ENCODE data around the gene TPGS2. TPM values are rescaled to one million over a fixed set of nuclear protein-coding genes. Genes with fewer than 3 reads are reported as not detected.

TPGS2 gene
- total and polyA plus RNA-seq, 2 of the 8 experiments (the other 6 are each of a cell fraction or from before 2014, with no cell fraction given), result 151 to 273 TPM

- no peak overlapping the region for H3K14ac ChIP-seq (ENCODE audit: insufficient read length)
- no peaks in the 10 kb centered on the region for H3K79me1 ChIP-seq (ENCODE audit: low read depth, low read length)
- no peaks in the 10 kb centered on the region for H3K79me2 ChIP-seq (ENCODE audit: control insufficient read depth in 1 of 2, insufficient read depth in 2 of 2, low read length in 2 of 2)
- H3K9me3 ChIP-seq (ENCODE audit: insufficient read depth in 2 of 2, low read depth in 1 of 2, low read length in 1 of 2), result no peaks in the 10 kb centered on the region
- no peak overlapping the region for H2AFZ ChIP-seq (ENCODE audit: low read length)
- no peak overlapping the region for H3K56ac ChIP-seq (replicated peaks; ENCODE audit: insufficient read length, low read depth, low read length)
- no peak overlapping the region for H3K9ac ChIP-seq (replicated peaks in 1 of 4; ENCODE audit: extremely low read depth in 1 of 4, low read depth in 3 of 4, low read length in 3 of 4)
- no peak overlapping the region for H2BK15ac ChIP-seq (ENCODE audit: low read length)
- H4K8ac ChIP-seq (ENCODE audit: extremely low read depth, insufficient read depth, low read length), result no peak overlapping the region
- H3K27ac ChIP-seq (ENCODE audit: low read depth, low read length), result no peak overlapping the region
- no peaks in the 10 kb centered on the region for H3K27me3 ChIP-seq (replicated peaks in 1 of 4; ENCODE audit: control insufficient read depth in 3 of 4, extremely low read depth in 1 of 4, insufficient read depth in 3 of 4, low read length in 3 of 4)
- peaks cover 2 to 51% (median 28%) of the 10 kb centered on the region in 4 experiments for H3K36me3 ChIP-seq (ENCODE audit: control insufficient read depth in 2 of 4, insufficient read depth in 4 of 4, low read length in 3 of 4)
- H3K23me2 ChIP-seq (ENCODE audit: low read depth, low read length), result no peaks in the 10 kb centered on the region
- H3K23ac ChIP-seq (ENCODE audit: insufficient read length), result no peak overlapping the region
- no peaks in the 10 kb centered on the region for H3K4me1 ChIP-seq (replicated peaks in 1 of 4; ENCODE audit: control insufficient read depth in 3 of 4, insufficient read depth in 4 of 4, low read length in 3 of 4)
- no peak overlapping the region for H2BK120ac ChIP-seq (replicated peaks; ENCODE audit: low read depth, low read length)
- H3K4me3 ChIP-seq (ENCODE audit: extremely low read depth in 1 of 4, insufficient read depth in 2 of 4, low read depth in 3 of 4, low read length in 4 of 4), result no peak overlapping the region
- ChIA-PET CTCF (ENCODE audit: partially characterized antibody) (interaction anchor here (0.7 kb wide), 1 partner anchor 10 kb away, joined by 3 read pairs; no protein-coding TSS in a partner anchor), POLR2A (ENCODE audit: partially characterized antibody) (interaction anchor here (1.7 kb wide), 1 partner anchor 8 kb away, joined by 4 read pairs; no protein-coding TSS in a partner anchor)
- no peaks in the 10 kb centered on the region for H4K20me1 ChIP-seq (replicated peaks in 1 of 2; ENCODE audit: control insufficient read depth in 1 of 2, insufficient read depth in 2 of 2, low read length in 2 of 2)
- H3K18ac ChIP-seq (ENCODE audit: extremely low read depth, low read length), result no peak overlapping the region
- no peak overlapping the region for H2BK5ac ChIP-seq (ENCODE audit: low read depth, low read length)
- H4K91ac ChIP-seq (replicated peaks; ENCODE audit: insufficient read length, low read length), result no peak overlapping the region
- FAIRE-seq, result no peak
- H2BK12ac ChIP-seq (ENCODE audit: low read depth, low read length), result no peak overlapping the region
- no peak overlapping the region for H3K4ac ChIP-seq (replicated peaks; ENCODE audit: insufficient read length, low read depth, low read length)
- DNase-seq (ENCODE audit: low read depth in 1 of 2, low spot score in 2 of 2), result no peak
- no peak overlapping the region for H2BK20ac ChIP-seq (ENCODE audit: low read length)
- 85% methylated on average over 4 of the region's 4 CpGs; no CpG with 5 or more reads in 1 of the 2 experiments for WGBS, 2 experiments (ENCODE audit: extremely low coverage in 1 of 2, insufficient coverage in 1 of 2, insufficient read length in 1 of 2, insufficient replicate concordance in 2 of 2, low coverage in 1 of 2, low lambda C conversion rate in 2 of 2, missing lambda C conversion rate in 1 of 2)
- H3K4me2 ChIP-seq (ENCODE audit: insufficient read depth in 1 of 2, low read depth in 2 of 2, low read length in 2 of 2), result no peak overlapping the region
- H4K5ac ChIP-seq (ENCODE audit: insufficient read length, low read depth, low read length), result no peak overlapping the region
- no peak overlapping the region for H2AK5ac ChIP-seq (ENCODE audit: low read depth, low read length)
- no peak for TF ChIP-seq RNF2 (IDR thresholded peaks at IDR 0.05; ENCODE audit: borderline replicate concordance, low read depth, low read length, missing control alignments, poor library complexity, severe bottlenecking)
- no peak for TF ChIP-seq TBP (IDR thresholded peaks at IDR 0.05; ENCODE audit: low read depth, low read length)
- TF ChIP-seq RAD21 (IDR thresholded peaks at IDR 0.05 in 1 of 2, conservative IDR thresholded peaks at IDR 0.05 in 1 of 2; ENCODE audit: low read depth in 2 of 2, low read length in 2 of 2), result no peak
- no peak for TF ChIP-seq E2F6 (IDR thresholded peaks at IDR 0.05)
These were observed 36.0 kb downstream of the TPGS2 start for GRCh38 chr18:36792634-36793283.

All from H1 (cell line).